Osteocyte (in vitro differentiated cells): Measurements from ENCODE around the gene ZNF668. TPM values are rescaled to one million over a fixed set of nuclear protein-coding genes. Genes with fewer than 3 reads are reported as not detected.

ENCODE experiments used
- DNase-seq: peaks from one replicate; pipeline ENCODE4 v3.0.0; 2021; ENCODE audit warnings: mixed read lengths; ENCODE audit not compliant: unreplicated experiment; ENCODE audit errors: extremely low spot score
- H3K27ac Mint-ChIP-seq: one replicate; pipeline ENCODE4 v1.8.0; 2021; ENCODE audit warnings: mild to moderate bottlenecking, mixed read lengths; ENCODE audit not compliant: unreplicated experiment
- H3K27me3 Mint-ChIP-seq: one replicate; pipeline ENCODE4 v1.8.0; 2021; ENCODE audit warnings: mixed read lengths; ENCODE audit not compliant: unreplicated experiment
- H3K36me3 Mint-ChIP-seq: one replicate; pipeline ENCODE4 v1.8.0; 2021; ENCODE audit warnings: mixed read lengths; ENCODE audit not compliant: unreplicated experiment
- H3K4me1 Mint-ChIP-seq: one replicate; pipeline ENCODE4 v1.8.0; 2021; ENCODE audit warnings: mixed read lengths; ENCODE audit not compliant: unreplicated experiment
- H3K4me3 Mint-ChIP-seq: one replicate; pipeline ENCODE4 v1.8.0; 2021; ENCODE audit warnings: mild to moderate bottlenecking, moderate library complexity, mixed read lengths; ENCODE audit not compliant: unreplicated experiment
- H3K9me3 Mint-ChIP-seq: one replicate; pipeline ENCODE4 v1.8.0; 2021; ENCODE audit warnings: mixed read lengths; ENCODE audit not compliant: unreplicated experiment
- CTCF ChIP-seq: fragments of 200-600 bp; sonication (generic); IDR thresholded peaks from 2 replicates; pipeline ENCODE4 v1.5.0; 2021; ENCODE audit warnings: antibody characterized with exemption, mild to moderate bottlenecking, moderate library complexity
- total RNA-seq: library from RNA; stranded (reverse); gene quantifications from 2 replicates; pipeline ENCODE4 v1.2.1, GENCODE V29; 2021

ZNF668 gene
- total RNA-seq, 1 donor from 2014 or later, result 13.2 TPM

- Mint-ChIP-seq H3K27ac (peak overlapping the region; percentile 91), H3K4me1 (peaks cover 14% of the 10 kb centered on the region), H3K27me3 (no peaks in the 10 kb centered on the region), H3K4me3 (peak overlapping the region; percentile 93), H3K9me3 (no peaks in the 10 kb centered on the region), H3K36me3 (peaks cover 11% of the 10 kb centered on the region)
- no peak for TF ChIP-seq CTCF
- peak; percentile 94 for DNase-seq
These were observed 40.1 kb downstream of the ZNF668 start for GRCh38 chr16:31033709-31034492.

- DNase-seq, result peak; percentile 98
- Mint-ChIP-seq H3K27me3 (no peaks in the 10 kb centered on the region), H3K4me1 (peaks cover 14% of the 10 kb centered on the region), H3K36me3 (peaks cover 8% of the 10 kb centered on the region), H3K9me3 (no peaks in the 10 kb centered on the region), H3K27ac (peak within 1 kb of the TSS; percentile 91), H3K4me3 (peak within 1 kb of the TSS; percentile 93)
- no peak for TF ChIP-seq CTCF
These were observed 41.0 kb downstream of the ZNF668 start, which contains the start of gene STX4 for GRCh38 chr16:31032736-31033708. TSS of gene STX4 (plus strand) at chr16:31033558. CDS start at chr16:31033806, 248 bp downstream.

- no peak for DNase-seq
- peaks cover 4% of the 10 kb centered on the region for H3K36me3 Mint-ChIP-seq
- no peak overlapping the region for H3K27ac Mint-ChIP-seq
- H3K27me3 Mint-ChIP-seq, result no peaks in the 10 kb centered on the region
- H3K9me3 Mint-ChIP-seq, result no peaks in the 10 kb centered on the region
- H3K4me3 Mint-ChIP-seq, result no peak overlapping the region
- no peak for TF ChIP-seq CTCF
- peaks cover 14% of the 10 kb centered on the region for H3K4me1 Mint-ChIP-seq
These were observed 42.8 kb downstream of the ZNF668 start for GRCh38 chr16:31031276-31031675.

- no peak for DNase-seq
- no peaks in the 10 kb centered on the region for H3K9me3 Mint-ChIP-seq
- no peak overlapping the region for H3K27ac Mint-ChIP-seq
- no peak for TF ChIP-seq CTCF
- H3K4me1 Mint-ChIP-seq, result peaks cover 8% of the 10 kb centered on the region
- H3K27me3 Mint-ChIP-seq, result no peaks in the 10 kb centered on the region
- peaks cover 1% of the 10 kb centered on the region for H3K36me3 Mint-ChIP-seq
- no peak overlapping the region for H3K4me3 Mint-ChIP-seq
These were observed 44.8 kb downstream of the ZNF668 start for GRCh38 chr16:31029272-31029671.

- no peak for DNase-seq
- TF ChIP-seq CTCF, result no peak
- Mint-ChIP-seq H3K4me1 (no peaks in the 10 kb centered on the region), H3K27ac (peak overlapping the region; percentile 23), H3K4me3 (no peak overlapping the region), H3K36me3 (no peaks in the 10 kb centered on the region), H3K27me3 (no peaks in the 10 kb centered on the region), H3K9me3 (no peaks in the 10 kb centered on the region)
These were observed 48.7 kb downstream of the ZNF668 start for GRCh38 chr16:31025339-31025738.
